Panc1 (cell line): ENCODE measurements around the gene NTM. TPM values are rescaled to one million over a fixed set of nuclear protein-coding genes. Genes with fewer than 3 reads are reported as not detected.

Source experiments
- ATAC-seq: fragments of 200-7000 bp; cut with Tn5 transposase; 2 replicates; pipeline ENCODE4 v1.9.1; 2020; ENCODE audit warnings: mild to moderate bottlenecking, moderate library complexity
- BruUV-seq: library from RNA; stranded (reverse); fragments of 400-500 nt; replicated peaks from 2 replicates; lab custom pipeline; 2021; lab: Mats Ljungman, UMichigan
- CTCF ChIA-PET: fragments of 300-600 bp; sonication (Branson Sonifier 250); formaldehyde crosslinking; loops from one replicate; lab custom pipeline; 2022; ENCODE audit warnings: antibody characterized with exemption; lab: Charles Lee
- POLR2A ChIA-PET: fragments of 300-600 bp; sonication (Branson Sonifier 250); formaldehyde crosslinking; loops from one replicate; lab custom pipeline; 2022; ENCODE audit warnings: antibody characterized with exemption; lab: Charles Lee
- DNase-seq: peaks from one replicate; pipeline ENCODE4 v3.0.0-alpha.2; 2010; ENCODE audit warnings: low read depth, low spot score
- H3K27ac ChIP-seq: 2 replicates; pipeline ENCODE4 v1.5.1; 2011; ENCODE audit warnings: mild to moderate bottlenecking, low read length, inconsistent platforms
- H3K27me3 ChIP-seq: fragments of 200-500 bp; sonication (Bioruptor generic); 2 replicates; pipeline ENCODE4 v1.6.0; 2014; ENCODE audit warnings: low read length, inconsistent platforms; ENCODE audit not compliant: control insufficient read depth, insufficient read depth
- H3K36me3 ChIP-seq: fragments of 200-500 bp; sonication (Bioruptor generic); 2 replicates; pipeline ENCODE4 v1.5.1; 2014; ENCODE audit warnings: inconsistent platforms, mild to moderate bottlenecking, low read length, moderate library complexity; ENCODE audit not compliant: control insufficient read depth, insufficient read depth
- H3K4me1 ChIP-seq: 2 replicates; pipeline ENCODE4 v1.5.1; 2011; ENCODE audit warnings: inconsistent platforms, mild to moderate bottlenecking, low read length, moderate library complexity; ENCODE audit not compliant: control insufficient read depth, insufficient read depth
- H3K4me3 ChIP-seq, 2 experiments: 2 replicates each; pipeline ENCODE4 v1.5.1; 2011 to 2012; ENCODE audit warnings: low read depth in 2 of 2, low read length in 2 of 2, mild to moderate bottlenecking in 2 of 2, inconsistent platforms in 1 of 2, moderate library complexity in 1 of 2
- H3K9me3 ChIP-seq: fragments of 200-500 bp; sonication (Bioruptor generic); 2 replicates; pipeline ENCODE4 v1.5.1; 2014; ENCODE audit warnings: low read depth, mild to moderate bottlenecking, inconsistent platforms, low read length, moderate library complexity; ENCODE audit not compliant: control insufficient read depth, insufficient read depth
- CTCF ChIP-seq: fragments of 450-650 bp; IDR thresholded peaks from 2 replicates; pipeline ENCODE4 v1.5.1; 2017; ENCODE audit warnings: mild to moderate bottlenecking
- POLR2AphosphoS5 ChIP-seq: IDR thresholded peaks from 2 replicates; pipeline ENCODE4 v1.6.1; 2012; ENCODE audit warnings: mild to moderate bottlenecking, low read depth, low read length, moderate library complexity
- SIN3A ChIP-seq: IDR thresholded peaks from 2 replicates; pipeline ENCODE4 v1.6.1; 2012; ENCODE audit warnings: low read depth, mild to moderate bottlenecking, low read length, moderate library complexity, borderline replicate concordance; ENCODE audit not compliant: insufficient read depth
- TCF7L2 ChIP-seq: IDR thresholded peaks from 2 replicates; pipeline ENCODE4 v1.6.1; 2011; ENCODE audit warnings: mild to moderate bottlenecking, low read depth, low read length, inconsistent platforms
- in situ Hi-C: cut with HindIII; loops from 2 replicates; pipeline ENCODE4 v1.10.0; 2016; ENCODE audit warnings: low sequenced_read_pairs, low pct_unique_long_range_greater_than_20kb
- intact Hi-C: fragments of 100-400 bp; cut with micrococcal nuclease; formaldehyde crosslinking; loops from one replicate; pipeline ENCODE4 v1.10.0; 2022; ENCODE audit not compliant: unreplicated experiment
- total RNA-seq: library from RNA; stranded (reverse); gene quantifications from one replicate; pipeline ENCODE4 v1.2.1, GENCODE V29; 2021; ENCODE audit not compliant: unreplicated experiment
- TF ChIP-seq, protein P1 (sequence below), 2 experiments: IDR thresholded peaks; 2 replicates each; pipeline ENCODE4 v1.6.1; 2011 to 2012; ENCODE audit warnings: low read depth in 2 of 2, control low read depth in 1 of 2, low read length in 1 of 2, mild to moderate bottlenecking in 1 of 2, moderate library complexity in 1 of 2; ENCODE audit not compliant: insufficient read depth in 1 of 2

The NTM gene
- total RNA-seq, 1 experiment from 2014 or later = 0.10 TPM

DNA sequence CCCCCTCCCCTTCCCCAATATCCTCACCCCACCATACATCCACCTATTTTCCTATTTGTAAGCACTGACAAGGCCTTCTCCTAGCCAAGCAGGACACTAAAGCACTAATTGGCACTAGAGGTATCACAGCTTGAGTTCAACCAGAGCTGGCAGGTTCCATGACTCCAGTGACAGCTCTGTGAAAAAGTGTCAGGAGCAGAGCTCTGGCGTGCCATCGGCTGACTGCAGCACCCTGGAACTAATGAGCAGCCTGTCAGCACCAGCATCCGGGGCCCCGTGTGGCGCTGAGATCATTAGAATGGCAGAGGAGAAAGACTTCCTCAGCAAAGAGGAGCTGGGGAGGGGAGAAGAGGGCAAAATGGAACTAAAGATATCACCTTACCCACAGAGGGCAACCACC is 847.4 kb downstream of the NTM start:
- H3K9me3 ChIP-seq = no peaks in the 10 kb centered on the region
- H3K27ac ChIP-seq = no peak overlapping the region
- ChIA-PET POLR2A (no interaction called here), CTCF (no interaction called here)
- BruUV-seq = no TSS peak
- H3K27me3 ChIP-seq = no peaks in the 10 kb centered on the region
- DNase-seq = no peak
- H3K36me3 ChIP-seq = no peaks in the 10 kb centered on the region
- ATAC-seq = no peak
- TF ChIP-seq CTCF (no peak), SIN3A (no peak), POLR2AphosphoS5 (no peak), TCF7L2 (no peak)
- TF ChIP-seq, protein P1, sequence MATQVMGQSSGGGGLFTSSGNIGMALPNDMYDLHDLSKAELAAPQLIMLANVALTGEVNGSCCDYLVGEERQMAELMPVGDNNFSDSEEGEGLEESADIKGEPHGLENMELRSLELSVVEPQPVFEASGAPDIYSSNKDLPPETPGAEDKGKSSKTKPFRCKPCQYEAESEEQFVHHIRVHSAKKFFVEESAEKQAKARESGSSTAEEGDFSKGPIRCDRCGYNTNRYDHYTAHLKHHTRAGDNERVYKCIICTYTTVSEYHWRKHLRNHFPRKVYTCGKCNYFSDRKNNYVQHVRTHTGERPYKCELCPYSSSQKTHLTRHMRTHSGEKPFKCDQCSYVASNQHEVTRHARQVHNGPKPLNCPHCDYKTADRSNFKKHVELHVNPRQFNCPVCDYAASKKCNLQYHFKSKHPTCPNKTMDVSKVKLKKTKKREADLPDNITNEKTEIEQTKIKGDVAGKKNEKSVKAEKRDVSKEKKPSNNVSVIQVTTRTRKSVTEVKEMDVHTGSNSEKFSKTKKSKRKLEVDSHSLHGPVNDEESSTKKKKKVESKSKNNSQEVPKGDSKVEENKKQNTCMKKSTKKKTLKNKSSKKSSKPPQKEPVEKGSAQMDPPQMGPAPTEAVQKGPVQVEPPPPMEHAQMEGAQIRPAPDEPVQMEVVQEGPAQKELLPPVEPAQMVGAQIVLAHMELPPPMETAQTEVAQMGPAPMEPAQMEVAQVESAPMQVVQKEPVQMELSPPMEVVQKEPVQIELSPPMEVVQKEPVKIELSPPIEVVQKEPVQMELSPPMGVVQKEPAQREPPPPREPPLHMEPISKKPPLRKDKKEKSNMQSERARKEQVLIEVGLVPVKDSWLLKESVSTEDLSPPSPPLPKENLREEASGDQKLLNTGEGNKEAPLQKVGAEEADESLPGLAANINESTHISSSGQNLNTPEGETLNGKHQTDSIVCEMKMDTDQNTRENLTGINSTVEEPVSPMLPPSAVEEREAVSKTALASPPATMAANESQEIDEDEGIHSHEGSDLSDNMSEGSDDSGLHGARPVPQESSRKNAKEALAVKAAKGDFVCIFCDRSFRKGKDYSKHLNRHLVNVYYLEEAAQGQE (IDR thresholded peaks at IDR 0.05; ENCODE audit: insufficient read depth in 1 of 2, low read depth in 2 of 2, low read length in 1 of 2) = no peak
- intact Hi-C loops (no loop called here), in situ Hi-C loops (no loop called here)
- no peak overlapping the region for H3K4me3 ChIP-seq
- no peaks in the 10 kb centered on the region for H3K4me1 ChIP-seq

DNA sequence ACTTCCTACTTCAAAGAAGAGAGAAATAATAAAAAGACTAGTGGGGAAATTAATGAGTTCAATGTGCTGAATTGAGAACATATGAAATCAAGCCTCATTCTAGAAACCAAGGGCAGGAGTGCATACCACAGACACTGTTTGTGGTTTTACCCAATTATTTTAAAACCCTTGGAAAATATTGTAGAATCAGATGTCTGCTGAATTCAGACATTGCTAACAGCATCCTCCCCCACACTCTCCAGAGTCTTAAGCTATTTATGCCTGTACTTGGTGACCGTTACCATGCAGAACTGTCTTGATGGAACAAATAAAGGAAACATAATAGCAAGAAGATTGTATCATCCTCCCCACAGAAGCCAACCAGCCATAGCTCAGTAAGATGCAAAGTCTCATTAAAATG is 850.1 kb downstream of the NTM start:
- Histone ChIP-seq H3K4me1 (no peaks in the 10 kb centered on the region), H3K9me3 (no peaks in the 10 kb centered on the region), H3K36me3 (no peaks in the 10 kb centered on the region), H3K4me3 (no peak overlapping the region), H3K27me3 (no peaks in the 10 kb centered on the region), H3K27ac (no peak overlapping the region)
- no peak for TF ChIP-seq SIN3A
- no peak for TF ChIP-seq TCF7L2
- no peak for TF ChIP-seq POLR2AphosphoS5
- TF ChIP-seq CTCF = no peak
- intact Hi-C loops (no loop called here), in situ Hi-C loops (no loop called here)
- no TSS peak for BruUV-seq
- no peak for ATAC-seq
- POLR2A ChIA-PET = no interaction called here
- no peak for DNase-seq
- CTCF ChIA-PET = no interaction called here
